SW 1271 (cell line): ENCODE measurements around the gene LYSMD2.

Experiments used
- DNase-seq, 2 experiments: peaks; one replicate each; lab custom pipeline; 2025; lab: John Stamatoyannopoulos, UW

The LYSMD2 gene

DNA sequence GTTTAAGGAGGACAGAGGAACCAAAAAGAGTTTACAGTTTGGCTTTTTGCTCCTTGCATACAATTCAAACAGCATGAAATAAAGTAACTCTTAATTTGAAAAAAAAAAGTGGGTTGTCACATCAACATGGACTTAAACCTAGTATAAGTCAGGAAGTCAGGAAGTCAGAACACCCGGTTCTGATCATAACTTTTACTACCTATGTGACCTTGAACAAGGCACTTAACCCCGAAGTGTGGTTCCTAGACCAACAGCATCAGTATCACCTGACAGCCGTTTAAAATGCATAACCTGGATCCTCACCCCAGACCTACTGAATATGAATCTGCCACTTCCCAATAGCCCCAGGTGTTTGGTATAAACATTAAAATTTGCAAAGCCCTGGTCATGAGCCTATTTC lies 18.7 kb downstream of the LYSMD2 start:
- DNase-seq = no peak

DNA sequence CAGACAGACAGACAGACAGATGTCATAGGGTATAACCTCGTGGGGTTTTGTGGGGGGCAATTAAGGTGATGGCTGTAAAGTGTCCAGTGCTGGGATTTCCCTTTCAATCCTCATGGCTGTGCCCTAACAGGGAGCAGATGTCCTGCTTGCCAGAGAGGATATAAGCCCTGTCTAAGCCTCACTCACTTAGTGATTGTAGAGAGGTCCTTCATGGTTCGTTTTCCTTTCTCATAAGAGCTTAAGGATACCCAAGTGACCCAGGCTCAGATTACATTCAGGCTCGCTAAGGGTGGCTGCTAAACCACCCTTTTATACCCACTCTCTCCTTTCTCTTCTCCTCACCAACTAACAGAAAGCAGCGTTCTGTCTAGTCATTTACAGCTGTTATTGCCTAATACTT lies 19.2 kb downstream of the LYSMD2 start:
- DNase-seq = no peak

GRCh38 chr15:51714911-51715310 lies 22.5 kb downstream of the LYSMD2 start:
- no peak for DNase-seq

DNA sequence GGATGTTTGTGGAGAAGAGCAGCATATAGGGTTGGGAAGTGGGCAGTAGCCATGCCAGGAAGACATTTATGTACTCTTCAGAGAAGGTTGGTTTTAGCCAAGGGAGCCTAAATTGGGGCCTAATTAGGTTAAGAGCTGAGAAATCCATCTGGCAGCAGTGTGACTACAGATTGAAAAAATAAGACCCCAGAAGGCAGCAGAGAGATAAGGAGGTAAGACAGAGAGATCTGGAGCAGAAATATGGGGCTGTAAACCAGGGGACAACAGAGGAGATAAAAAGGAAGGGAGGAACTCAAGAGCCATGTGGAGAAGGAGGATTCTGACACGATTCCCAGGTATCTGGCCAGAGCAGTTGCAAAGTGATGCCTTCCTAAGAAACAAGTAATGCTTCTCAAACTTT lies 23.3 kb downstream of the LYSMD2 start:
- DNase-seq = no peak

DNA sequence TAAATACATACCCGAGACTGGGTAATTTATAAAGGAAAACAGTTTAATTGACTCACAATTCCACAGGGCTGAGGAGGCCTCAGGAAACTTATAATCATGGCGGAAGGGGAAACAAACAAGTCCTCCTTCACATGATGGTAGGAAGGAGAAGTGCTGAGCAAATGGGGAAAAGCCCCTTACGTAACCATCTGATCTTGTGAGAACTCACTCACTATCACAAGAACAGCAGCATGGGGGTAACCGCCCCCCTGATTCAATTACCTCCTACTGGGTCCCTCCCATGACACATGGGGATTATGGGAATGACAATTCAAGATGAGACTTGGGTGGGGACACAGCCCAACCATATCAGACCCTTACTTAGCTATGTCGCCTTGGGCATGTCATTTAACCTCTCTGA lies 28.4 kb downstream of the LYSMD2 start:
- no peak for DNase-seq

DNA sequence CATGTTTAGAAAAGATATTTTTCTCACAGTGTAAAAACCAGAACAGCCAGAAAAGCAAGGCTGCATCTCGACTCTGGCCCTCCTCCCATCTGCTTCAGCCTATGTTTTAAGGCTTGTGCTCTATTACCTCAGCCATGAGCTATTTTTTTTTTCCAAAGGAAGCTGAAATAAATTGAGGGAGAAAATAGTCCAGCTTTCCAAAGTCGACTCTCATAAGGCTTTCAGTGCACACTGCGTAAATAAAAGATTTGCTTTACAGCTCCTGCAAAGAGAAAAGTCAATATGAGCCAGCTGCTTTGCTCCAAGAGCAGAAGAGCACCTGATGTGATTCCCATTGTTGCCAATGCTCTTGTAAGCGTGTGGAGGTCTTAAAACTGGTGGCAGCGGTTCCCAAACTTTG lies 29.4 kb downstream of the LYSMD2 start:
- no peak for DNase-seq

- DNase-seq = no peak
Measured at GRCh38 chr15:51706926-51707608, 30.4 kb downstream of the LYSMD2 start.

- no peak for DNase-seq
Measured at GRCh38 chr15:51706291-51706690, 31.2 kb downstream of the LYSMD2 start.

GRCh38 chr15:51702710-51703109 lies 34.7 kb downstream of the LYSMD2 start:
- DNase-seq = no peak

DNA sequence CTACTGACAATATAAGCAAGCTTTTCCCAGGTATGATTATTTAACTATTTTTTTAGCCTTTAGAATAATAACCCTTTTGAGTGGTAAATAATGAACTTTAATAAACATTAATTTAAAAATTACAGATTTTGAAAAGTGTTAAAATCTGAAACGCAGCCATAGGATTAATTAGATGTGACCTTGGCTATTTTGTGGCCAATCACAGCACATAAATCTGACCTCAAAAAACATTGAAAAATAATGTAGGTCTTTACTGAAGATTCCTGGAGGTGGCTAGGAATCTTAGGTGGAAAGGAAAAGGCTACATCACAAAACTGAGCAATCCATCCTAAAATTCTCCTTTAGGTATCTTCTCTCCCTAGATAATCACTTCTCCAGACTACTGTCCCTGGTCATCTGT lies 38.1 kb downstream of the LYSMD2 start:
- DNase-seq = no peak

DNA sequence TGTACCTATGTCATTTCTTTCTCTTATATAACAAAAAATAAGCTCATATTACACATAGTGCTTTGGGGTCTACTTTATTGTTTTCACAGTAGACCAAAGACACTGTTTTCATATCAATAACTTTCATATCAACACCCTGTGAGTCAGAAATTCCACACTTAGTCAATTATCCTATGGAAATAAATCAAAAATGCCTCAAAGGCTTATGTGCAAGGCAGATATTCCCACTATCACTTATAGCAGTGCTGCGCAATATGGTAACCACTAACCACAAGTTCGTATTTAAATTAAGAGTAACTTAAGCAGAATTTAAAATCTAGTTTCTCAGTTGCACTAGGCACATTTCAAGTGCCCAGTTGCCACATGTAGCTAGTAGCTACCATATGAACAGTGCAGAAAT lies 40.3 kb downstream of the LYSMD2 start:
- DNase-seq = no peak

DNA sequence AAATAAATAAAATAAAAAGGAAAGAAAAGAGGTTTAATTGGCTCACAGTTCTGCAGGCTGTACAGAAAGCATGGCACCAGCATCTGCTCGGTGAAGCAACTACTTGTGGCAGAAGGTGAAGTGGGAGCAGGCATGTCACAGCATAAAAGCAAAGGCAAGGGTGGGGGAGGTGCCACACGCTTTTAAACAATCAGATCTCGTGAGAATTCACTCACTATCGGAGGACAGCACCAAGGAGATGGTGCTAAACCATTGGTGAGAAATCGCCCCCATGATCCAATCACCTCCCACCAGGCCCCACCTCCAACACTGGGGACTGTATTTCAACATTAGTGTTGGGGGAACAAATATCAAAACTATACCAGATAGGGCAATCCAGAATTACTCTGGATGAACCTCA lies 40.9 kb downstream of the LYSMD2 start:
- no peak for DNase-seq

- DNase-seq = no peak
Measured at GRCh38 chr15:51692154-51692553, 45.3 kb downstream of the LYSMD2 start.

DNA sequence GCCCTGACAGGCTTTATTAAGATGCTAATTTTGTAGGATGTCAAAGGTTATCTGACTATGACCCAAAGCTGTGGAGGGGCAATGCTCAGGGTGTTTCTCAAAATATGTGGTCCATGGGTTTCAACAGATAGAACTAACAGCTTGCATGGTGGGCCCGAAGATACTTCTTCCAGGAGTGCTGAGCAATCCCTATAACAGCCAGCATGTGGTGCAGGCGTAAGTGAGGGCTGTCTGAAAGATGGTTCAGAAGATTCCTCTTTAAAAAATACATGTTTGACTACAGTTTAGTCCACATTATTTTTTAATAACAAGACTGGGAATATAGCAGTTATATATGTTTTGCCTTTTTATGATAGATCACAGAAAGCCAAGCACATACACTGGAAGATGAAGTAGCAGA lies 48.6 kb downstream of the LYSMD2 start:
- no peak for DNase-seq

GRCh38 chr15:51687565-51687964 lies 49.9 kb downstream of the LYSMD2 start:
- DNase-seq = no peak

DNA sequence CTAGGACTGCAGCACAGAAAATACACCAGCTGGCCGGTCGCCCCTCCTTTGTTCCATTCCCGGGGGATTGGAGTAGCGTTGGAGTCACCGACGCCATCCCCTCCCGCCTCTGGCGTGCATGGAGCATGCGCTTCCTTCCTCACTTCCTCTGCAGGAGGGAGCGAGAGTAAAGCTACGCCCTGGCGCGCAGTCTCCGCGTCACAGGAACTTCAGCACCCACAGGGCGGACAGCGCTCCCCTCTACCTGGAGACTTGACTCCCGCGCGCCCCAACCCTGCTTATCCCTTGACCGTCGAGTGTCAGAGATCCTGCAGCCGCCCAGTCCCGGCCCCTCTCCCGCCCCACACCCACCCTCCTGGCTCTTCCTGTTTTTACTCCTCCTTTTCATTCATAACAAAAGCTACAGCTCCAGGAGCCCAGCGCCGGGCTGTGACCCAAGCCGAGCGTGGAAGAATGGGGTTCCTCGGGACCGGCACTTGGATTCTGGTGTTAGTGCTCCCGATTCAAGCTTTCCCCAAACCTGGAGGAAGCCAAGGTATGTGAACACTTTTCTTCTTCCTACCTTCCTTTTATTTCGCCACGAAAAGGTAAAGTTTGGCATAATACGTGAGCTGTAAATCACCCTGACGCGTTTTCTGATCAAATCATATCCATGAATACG lies 56.0 kb downstream of the LYSMD2 start, which contains the start of gene SCG3:
SCG3 (plus strand) TSS at position 201 of the 661 bp plus-strand sequence; CDS start at position 454, 253 bp downstream.
- DNase-seq = no peak

- DNase-seq = no peak
Measured at GRCh38 chr15:51680321-51680720, 57.1 kb downstream of the LYSMD2 start.

- DNase-seq = no peak
Measured at GRCh38 chr15:51678096-51678495, 59.4 kb downstream of the LYSMD2 start.

DNA sequence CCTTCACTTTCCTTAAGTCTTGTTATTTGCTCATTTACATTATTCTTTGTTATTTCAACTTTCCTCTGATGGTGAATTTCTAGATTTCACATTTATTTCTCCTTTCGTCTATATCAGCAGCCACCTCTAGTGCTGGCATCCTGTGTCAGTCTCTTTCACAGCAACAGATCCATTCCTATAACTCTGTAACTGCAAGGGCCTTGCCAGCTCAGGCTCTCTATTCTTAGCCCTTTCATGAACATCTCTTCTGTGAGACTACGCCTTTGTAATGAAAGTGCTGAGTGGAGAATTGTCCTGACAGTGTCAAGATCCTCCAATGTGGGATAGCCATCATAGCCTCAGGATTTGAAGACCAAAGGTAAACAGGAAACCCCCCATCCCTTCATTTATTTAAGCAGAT lies 60.0 kb downstream of the LYSMD2 start:
- DNase-seq = no peak

DNA sequence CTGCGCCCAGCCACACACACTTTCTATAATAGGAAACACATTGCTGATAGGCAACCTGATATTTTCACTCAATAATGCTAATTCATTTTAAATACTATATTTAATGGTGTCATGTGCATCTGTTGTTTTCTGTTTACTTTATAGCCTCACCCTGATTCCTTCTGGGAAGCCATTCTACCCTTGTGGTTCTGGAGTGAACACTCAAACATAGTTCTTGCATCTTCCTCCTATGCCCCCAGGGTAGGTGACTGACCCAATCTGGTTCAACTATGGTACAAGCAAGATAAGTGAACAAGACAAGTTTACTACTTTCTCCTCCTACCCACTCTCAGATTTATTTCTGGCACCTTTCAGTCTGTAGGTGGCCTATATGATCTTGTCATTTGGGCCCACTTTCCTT lies 60.4 kb downstream of the LYSMD2 start:
- no peak for DNase-seq

DNA sequence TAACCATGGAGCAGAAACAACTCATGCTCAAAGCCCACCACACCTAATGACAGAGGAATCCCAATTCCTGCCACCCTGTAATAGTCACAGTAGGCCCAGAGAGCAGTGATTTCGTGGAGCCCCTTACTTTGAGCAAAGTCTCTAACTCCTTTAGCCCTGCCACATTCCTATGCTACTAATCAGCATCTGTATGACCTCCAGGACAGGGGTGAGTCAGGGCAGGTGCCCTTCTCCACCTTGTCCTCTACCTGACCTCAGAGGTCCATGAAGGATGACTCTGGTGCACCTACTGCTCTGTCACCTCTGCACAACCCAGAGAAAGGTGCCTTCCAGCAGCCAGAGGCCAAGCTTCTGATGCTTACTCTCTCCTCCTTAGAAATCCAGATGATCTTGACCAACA lies 62.2 kb downstream of the LYSMD2 start:
- no peak for DNase-seq
